Measurements from ENCODE around the gene BTBD6.

- no peak for TF ChIP-seq CTCF (IDR thresholded peaks at IDR 0.05; ENCODE audit: insufficient read depth, low read length, poor library complexity, severe bottlenecking)
- TF ChIP-seq EZH2phosphoT487 (conservative IDR thresholded peaks at IDR 0.05; ENCODE audit: low read length) = no peak
Observed at GRCh38 chr14:105217774-105218173, 30.6 kb upstream of the BTBD6 start.

All from SU-DHL-6 (cell line).